ENCODE measurements around the gene IL1RL2.

Gene IL1RL2

DNA sequence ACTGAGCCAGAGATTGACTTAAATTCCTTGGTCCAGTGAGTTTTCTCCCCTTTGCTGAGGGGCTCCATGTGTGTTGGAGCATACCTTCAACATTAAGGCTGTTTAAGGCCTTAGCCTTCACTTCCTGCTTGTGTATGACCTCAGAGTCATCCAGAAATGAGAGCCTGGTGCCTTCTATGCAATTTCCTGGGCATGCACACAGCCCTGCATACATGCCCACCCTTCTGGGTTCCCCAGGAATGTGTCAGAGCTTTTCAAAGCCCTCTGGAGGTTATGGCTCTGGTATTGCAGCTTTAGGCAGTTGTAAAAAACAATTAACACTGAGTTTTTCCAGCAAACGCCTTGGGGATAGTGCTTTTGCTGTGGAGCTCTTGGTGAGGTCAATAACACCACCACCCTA is 27.5 kb upstream of the IL1RL2 start:
- DNase-seq, result no peak

DNA sequence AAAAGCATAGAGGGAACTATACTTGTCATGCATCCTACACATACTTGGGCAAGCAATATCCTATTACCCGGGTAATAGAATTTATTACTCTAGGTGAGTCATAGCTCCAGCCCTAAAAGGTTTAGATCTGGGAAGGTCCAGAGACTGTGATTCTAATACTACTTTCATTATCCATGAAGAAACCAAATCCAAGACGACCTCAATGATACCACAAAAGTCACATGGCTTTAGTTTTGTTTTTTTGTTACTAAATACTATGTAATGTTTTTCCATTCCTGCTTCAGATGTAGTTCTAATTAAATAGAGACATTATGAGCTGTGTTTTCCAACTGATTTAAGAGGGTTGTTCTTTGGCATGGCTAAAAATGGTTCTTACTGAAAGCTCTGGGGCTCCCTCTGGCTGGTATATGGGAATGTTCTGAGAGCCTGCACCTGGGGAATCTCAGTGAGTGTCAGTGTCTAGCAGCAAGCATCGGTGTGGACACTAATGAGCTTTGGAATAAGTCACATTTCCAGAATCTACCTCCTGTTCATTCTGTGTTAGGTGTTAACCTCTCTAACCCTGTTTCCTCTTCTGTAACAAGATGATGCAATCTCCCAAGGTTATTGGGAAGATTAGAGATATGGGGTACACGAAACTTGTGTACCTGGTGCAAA is 20.5 kb upstream of the IL1RL2 start:
- DNase-seq, result no peak

- no peak for DNase-seq
These were observed 18.6 kb upstream of the IL1RL2 start for GRCh38 chr2:102168026-102168771.

DNA sequence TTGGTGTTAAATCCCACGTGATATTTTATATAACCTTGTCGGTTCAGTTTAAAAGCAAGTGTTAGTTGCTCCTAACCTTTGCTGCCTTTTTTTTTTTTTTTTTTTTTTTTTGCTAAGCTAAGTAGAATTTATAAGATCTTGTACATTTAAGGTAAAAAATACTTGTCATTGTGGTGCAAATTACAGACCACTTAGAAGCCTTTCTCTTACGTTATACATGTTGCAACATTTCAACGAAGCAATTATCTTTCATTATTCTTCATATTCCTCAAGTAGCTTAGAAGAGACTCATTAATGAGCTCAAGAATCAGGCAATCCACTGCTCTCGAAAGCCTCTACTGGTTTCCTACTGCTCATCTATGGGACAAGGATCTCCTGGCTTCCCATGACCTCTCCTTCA is 14.9 kb upstream of the IL1RL2 start:
- DNase-seq, result no peak

GRCh38 chr2:102172745-102173144 is 14.1 kb upstream of the IL1RL2 start:
- no peak for DNase-seq

- DNase-seq, result no peak
These were observed 10.7 kb upstream of the IL1RL2 start for GRCh38 chr2:102176172-102176571.

GRCh38 chr2:102177814-102178478 is 8.9 kb upstream of the IL1RL2 start:
- no peak for DNase-seq

DNA sequence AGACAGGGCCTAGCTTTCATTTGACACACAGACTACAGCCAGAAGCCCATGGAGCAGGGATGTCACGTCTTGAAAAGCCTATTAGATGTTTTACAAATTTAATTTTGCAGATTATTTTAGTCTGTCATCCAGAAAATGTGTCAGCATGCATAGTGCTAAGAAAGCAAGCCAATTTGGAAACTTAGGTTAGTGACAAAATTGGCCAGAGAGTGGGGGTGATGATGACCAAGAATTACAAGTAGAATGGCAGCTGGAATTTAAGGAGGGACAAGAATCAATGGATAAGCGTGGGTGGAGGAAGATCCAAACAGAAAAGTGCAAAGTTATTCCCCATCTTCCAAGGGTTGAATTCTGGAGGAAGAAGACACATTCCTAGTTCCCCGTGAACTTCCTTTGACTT is 7.8 kb upstream of the IL1RL2 start:
- no peak for DNase-seq

DNA sequence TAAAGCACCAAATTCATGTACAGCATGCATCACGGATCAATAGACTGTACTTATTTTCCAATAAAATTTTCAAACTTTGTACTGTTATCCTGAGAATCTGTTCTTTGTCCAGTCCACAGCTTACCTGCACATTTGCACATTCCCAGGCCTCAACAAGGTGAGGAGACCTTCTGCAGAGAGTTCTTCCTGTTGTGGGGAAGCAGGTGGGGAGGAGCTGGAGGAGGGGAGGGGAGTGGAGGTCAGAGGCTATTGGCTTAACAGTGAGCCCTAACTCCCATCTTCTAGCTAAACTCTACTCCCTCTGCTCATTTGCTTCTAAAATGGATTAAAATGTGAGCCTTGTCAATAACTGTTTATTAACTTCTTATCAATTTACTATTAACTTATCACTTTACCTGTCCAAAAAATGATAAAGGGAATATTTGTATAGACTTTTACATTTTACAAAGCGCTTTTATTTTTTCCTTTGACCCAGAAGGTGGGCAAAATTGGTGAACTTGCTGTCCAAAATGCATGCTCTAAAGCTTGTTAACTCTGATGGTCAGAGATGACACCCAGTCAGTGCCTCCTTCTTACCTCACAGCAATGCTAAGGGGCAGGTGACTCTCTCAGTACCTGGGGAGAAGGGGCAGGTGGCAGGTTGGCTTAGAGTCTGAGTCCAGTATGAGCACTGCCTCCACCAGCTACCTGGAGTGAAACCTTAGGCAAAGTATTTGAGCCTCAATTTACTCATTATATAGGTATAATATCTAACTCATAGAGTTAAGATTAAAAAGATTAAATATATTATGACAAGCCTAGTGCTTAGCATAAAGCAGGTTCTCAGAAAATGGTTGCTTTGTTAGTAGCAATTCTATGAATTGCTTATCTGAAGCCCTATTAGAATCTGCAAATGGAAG is 6.8 kb upstream of the IL1RL2 start:
- DNase-seq, result no peak

GRCh38 chr2:102180687-102180999 is 6.2 kb upstream of the IL1RL2 start:
- DNase-seq, result no peak

DNA sequence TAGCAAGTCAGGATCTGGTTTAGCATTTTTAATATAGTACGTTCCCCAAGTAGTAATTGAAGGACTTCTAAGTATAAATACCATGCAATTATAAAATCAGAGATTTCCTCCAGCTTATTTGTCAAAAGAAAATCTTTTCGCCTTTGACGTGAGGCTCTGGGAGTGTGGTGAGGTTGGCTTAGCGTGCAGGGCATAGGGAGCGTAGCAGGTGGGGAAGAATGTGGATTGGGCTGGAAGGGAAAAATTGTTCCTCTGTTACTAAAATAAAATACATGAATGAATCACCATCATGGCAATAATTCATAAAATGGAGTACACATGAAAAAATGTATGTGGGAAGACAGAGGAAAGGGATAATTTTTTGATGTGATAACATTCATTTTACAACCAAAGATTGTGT is 5.4 kb upstream of the IL1RL2 start:
- no peak for DNase-seq

DNA sequence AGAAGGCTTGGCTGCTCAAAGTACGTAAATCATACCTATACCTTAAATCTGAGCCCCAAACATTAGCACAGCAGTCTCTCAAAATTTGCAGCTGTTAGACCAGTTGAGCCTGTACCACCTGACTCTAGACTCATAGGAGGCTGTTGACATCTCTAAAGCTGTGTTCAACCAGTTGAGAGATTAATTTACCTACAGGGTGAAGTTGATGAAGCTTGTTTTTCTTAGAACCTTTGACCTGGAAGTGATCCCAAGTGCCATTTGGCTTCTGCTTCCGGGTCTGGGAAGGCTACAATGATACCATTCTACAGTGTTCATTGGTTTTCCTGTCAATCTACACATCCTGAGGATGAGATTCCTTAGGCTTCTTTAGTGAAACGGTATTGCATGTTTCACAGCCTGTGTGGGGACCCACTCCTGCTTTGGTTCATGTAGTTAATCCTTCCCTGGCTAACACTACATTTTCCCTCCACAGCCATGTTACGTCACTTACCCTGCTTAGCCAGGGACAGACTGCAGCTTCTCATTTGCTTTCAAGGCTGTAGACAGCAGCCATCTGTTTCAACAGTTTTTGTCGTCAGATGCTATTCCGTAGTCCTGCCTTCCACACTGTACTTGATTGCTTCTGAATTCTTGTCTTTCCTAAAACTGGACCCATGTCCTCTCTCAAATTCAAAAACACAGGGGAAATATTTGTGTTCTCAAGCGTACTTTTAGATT is 4.7 kb upstream of the IL1RL2 start:
- DNase-seq, result no peak

DNA sequence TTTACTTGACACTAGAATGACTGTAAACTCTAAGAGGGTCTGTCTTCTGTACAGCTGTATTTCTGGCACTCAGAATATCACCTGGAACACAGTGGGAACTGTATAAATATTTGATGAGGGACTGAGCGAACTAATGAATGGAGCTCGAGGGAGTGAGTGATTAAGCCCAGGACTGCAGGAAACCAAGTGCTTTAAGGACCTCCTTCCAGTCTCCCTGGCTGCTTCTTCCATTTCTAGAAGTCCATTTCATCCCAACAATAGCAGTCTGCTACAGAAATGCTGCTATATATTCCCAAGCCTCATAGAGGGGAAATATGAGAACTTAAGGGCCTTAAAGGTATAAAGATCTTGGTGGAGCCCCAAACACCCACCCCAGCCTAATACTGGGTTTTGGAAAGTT is 2.8 kb upstream of the IL1RL2 start:
- no peak for DNase-seq

DNA sequence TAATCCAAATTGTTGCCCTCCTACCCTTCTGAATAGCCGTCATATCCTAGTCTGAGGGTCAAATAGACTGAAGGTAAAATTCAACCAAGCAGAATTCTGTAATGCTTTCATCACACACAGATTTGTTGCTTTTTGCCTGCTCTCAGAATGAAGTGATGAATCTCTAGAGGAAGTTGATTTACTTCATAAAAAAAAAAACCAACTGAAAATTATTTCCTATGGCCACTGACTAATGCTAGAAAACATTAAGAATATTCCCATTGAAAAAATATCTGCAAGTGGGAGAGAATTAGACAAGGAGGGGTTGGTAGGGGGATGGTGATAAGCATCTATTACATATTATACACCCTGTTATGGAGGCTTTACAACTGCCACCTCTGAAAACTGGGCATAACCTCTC is 2.3 kb upstream of the IL1RL2 start:
- DNase-seq, result no peak

DNA sequence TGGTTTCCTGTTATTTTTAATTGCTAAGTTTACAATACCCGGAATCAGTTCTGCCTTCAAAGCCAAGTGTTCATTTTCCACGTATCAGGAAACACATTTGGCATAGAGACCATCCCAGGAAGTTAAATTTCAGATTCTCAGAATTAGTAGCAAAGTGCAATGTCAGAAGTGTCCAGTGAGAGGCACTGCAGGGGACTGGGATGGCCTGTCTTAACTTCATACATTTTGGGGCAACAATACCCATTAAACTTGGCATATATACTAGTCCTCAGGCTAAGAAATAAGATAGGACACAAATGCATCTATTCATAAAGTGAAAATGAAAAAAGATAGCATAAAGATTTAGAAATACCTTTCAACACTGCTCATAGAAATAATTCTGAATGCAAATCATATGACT is 1.5 kb upstream of the IL1RL2 start:
- DNase-seq, result no peak

DNA sequence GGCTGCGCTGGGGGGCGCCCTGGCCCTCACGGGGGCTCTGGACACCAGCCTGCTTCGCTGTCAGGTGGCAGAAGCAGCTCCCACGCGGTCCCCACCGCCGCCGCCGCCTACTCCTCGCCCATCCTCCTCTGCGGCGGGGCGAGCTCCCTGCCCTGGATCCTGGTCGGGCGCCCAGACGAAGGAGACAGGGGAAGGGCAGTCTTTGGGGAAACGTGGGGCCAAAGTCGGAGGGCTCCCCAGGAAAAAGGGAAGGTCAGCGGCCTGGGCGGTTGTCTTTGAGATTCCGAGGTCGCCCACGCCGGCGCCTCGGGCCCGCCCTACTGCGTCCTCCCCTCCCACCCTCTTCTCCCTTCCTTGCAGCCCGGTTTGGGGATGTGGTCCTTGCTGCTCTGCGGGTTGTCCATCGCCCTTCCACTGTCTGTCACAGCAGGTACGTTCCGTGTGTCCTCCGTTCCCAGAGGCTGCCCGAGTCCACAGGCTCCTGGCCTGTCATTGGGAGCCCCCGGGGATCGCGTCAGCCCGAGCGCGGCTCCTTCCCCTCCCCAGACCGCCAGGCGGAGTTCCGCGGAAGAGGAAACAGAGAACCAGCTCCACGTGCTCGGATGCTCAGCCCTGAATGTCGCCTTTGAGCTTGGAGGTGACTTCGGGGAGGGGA is 800 bp downstream of the IL1RL2 start:
- DNase-seq, result no peak

- DNase-seq, result no peak
These were observed 3.7 kb downstream of the IL1RL2 start for GRCh38 chr2:102190430-102191107.

- no peak for DNase-seq
These were observed 4.7 kb downstream of the IL1RL2 start for GRCh38 chr2:102191501-102191900.

GRCh38 chr2:102193074-102193473 is 6.3 kb downstream of the IL1RL2 start:
- no peak for DNase-seq

DNA sequence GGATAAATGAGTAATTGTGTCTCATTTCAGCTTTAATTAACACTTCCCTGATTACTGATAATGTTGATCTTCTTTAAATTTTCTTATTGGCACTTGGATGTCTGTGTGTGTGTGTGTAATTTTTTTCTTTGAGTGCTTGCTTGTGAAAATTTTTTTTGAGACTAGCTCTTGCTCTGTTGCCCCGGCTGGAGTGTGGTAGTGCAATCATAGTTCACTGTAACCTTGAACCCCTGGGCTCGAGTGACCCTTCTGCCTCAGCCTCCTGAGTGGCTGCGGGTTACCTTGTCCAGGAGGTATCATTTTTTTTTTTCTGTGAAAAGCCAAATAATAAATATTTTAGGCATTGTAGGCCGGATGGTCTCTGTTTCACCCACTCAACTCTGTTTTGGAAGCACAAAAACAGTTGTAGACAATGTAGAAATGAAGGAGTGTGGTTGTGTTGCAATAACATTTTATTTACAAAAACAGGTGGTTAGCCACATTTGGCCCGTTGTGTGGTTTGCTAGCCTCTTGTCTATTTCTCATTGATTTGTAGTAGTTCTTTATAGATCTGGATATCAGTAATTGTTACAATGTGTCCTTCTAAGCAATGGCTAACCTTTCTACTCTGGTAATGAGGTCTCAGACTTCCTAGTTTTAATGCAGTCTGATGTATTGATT is 7.9 kb downstream of the IL1RL2 start:
- no peak for DNase-seq
